HG02623 (cell line): Measurements from ENCODE around the gene NUMB.

Experiments
- ATAC-seq: cut with Tn5 transposase; IDR thresholded peaks from one replicate; pipeline ENCODE4 v1.9.1; 2021; ENCODE audit warnings: moderate library complexity; ENCODE audit not compliant: unreplicated experiment

The NUMB gene

GRCh38 chr14:73234586-73235394 lies 223.6 kb downstream of the NUMB start:
- ATAC-seq: no peak

- ATAC-seq: no peak
Measured at GRCh38 chr14:73234029-73234428, 224.3 kb downstream of the NUMB start.

GRCh38 chr14:73233564-73233963 lies 224.8 kb downstream of the NUMB start:
- ATAC-seq: no peak

- ATAC-seq: no peak
Measured at GRCh38 chr14:73232984-73233383, 225.4 kb downstream of the NUMB start.

GRCh38 chr14:73231981-73232851 lies 226.1 kb downstream of the NUMB start:
- no peak for ATAC-seq

- ATAC-seq: no peak
Measured at GRCh38 chr14:73230051-73230450, 228.3 kb downstream of the NUMB start.

GRCh38 chr14:73227812-73228781 lies 230.2 kb downstream of the NUMB start:
- ATAC-seq: no peak

GRCh38 chr14:73225496-73225895 lies 232.8 kb downstream of the NUMB start:
- ATAC-seq: no peak
